Measurements from ENCODE around the gene TRPC5OS.
A peak's percentile ranks its signal among the peaks of the same experiment; 100 is the strongest.

Gene TRPC5OS

GRCh38 chrX:111875881-111876280 lies at the start of gene TRPC5OS:
TSS of gene TRPC5OS (plus strand) at chrX:111876181. CDS start at chrX:111901850, 25,669 bp downstream.
- DNase-seq: no peak

- DNase-seq: no peak
Measured at GRCh38 chrX:111829345-111829744, 46.6 kb upstream of the TRPC5OS start.

- no peak for DNase-seq
Measured at GRCh38 chrX:111830571-111830970, 45.4 kb upstream of the TRPC5OS start.

GRCh38 chrX:111831343-111831742 lies 44.6 kb upstream of the TRPC5OS start:
- DNase-seq: peak in 1 of 2 experiments; percentile 33

DNA sequence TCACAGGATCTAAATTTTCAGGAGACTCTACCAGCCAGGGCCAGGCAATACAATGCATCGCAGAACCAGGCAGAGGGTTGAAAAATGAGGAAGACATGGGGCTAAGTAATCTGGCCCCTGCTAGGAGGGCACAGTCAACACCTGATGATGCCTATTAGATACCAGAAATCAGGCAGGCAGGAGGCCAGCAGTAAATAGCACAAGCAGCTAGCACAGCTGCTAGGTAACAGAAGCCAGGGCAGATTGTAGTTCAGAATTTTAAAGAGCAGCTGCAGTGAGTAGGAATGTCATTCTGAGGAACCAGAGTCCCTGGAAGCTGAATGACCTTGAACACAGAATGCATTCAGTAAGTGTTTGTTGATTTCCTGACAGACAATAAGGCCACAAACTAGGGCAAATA lies 38.8 kb upstream of the TRPC5OS start:
- peak in 1 of 2 experiments; percentile 42 for DNase-seq

GRCh38 chrX:111847491-111848133 lies 28.4 kb upstream of the TRPC5OS start:
- DNase-seq: no peak

DNA sequence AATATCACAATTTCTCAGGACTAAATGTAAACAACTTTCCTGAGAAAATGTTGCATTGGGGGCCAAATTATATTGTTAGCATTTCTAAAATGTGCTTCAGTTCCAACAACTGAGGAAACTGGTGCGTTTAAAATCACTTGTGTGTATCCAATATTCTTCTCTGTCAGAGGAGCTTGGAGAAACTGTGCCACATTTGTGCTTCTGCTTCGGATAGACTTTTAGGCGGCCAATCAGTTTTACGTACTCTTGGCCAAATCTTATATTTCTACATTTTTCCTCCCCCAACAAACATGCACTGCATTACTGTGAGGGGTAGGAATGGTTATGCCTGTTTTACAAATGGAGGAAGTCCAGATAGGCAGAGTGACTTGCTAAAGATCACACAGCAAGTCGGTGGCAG lies 27.4 kb upstream of the TRPC5OS start:
- no peak for DNase-seq

- no peak for DNase-seq
Measured at GRCh38 chrX:111850975-111851374, 25.0 kb upstream of the TRPC5OS start.

DNA sequence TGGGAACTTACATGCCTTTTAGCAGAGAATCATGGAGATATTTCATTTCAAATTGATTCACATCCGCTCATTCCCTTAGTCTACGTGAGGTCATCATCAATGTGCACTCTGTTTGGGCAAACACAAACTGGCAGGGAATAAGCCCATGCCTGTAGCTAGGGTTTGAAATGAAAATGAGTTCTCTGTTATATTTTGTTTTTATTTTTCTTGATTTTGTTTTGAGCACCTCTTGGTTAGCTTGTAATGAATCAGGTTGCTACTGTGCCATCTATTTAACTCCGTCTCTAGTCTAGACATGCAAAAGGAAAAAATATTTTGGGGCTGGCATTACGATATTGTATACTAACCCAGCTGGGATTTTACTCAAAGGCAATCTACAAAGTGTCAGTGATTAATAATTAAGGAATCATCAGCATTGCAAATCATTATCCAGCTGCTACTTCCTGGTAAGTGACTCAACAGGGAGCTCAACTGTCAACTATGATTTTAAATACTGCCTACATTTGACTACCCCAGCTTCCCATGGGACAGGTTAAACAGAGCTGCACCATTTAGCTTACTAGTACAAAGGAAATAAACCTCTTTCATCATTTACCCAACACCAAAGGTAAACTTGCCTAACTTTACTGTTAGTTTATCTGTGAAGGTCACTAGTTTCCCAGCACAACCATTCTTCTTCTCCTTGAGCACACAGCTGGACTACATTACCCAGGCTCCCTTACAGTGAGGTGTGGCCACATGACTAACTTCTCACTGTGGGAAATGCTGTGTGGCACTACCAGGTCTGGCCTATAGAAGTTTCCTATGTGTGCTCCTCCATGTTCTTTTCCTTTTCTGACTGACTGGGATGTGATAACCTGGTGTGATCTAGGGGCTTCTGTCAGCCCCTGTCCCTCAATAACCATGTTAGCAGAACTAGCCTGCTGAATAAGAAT lies 21.2 kb upstream of the TRPC5OS start:
- DNase-seq: no peak

GRCh38 chrX:111857534-111858060 lies 18.4 kb upstream of the TRPC5OS start:
- no peak for DNase-seq

DNA sequence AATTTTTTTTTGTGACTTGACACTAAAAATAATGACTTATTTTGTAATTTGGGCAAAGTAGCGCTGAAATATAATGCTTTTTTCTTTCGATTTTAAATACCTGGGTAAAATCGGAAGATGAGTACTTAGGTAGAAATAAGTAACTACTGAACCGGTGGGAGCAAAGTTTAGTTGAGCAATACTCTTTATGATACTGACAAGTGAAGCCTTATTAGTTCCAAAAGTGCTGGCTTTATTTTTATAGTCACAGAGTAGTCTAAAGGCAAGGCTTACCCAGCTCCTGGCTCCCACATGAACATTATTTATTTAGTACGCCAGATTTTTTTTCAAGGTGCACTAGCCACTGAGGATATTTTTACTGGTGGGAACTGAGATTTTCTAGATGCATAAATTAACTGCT lies 14.4 kb upstream of the TRPC5OS start:
- no peak for DNase-seq

DNA sequence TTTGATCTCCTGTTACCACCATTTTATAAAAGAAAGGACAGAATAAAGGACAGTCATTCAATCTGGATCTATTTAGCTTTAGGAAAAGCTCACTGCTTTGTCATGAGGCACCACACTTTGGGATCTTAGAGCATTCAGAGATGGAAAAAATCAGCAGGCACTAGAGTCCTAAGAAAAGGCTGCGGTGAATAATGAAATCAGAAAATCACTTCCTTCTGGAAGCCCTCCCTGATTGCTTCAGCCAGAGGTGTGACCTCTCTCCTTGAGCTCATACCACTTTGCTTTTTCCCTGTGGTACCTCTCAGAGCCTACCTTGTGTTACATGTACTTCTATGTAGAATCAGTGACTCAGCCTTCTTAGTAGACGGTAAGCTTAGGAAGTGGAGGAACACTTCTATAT lies 8.7 kb upstream of the TRPC5OS start:
- no peak for DNase-seq

DNA sequence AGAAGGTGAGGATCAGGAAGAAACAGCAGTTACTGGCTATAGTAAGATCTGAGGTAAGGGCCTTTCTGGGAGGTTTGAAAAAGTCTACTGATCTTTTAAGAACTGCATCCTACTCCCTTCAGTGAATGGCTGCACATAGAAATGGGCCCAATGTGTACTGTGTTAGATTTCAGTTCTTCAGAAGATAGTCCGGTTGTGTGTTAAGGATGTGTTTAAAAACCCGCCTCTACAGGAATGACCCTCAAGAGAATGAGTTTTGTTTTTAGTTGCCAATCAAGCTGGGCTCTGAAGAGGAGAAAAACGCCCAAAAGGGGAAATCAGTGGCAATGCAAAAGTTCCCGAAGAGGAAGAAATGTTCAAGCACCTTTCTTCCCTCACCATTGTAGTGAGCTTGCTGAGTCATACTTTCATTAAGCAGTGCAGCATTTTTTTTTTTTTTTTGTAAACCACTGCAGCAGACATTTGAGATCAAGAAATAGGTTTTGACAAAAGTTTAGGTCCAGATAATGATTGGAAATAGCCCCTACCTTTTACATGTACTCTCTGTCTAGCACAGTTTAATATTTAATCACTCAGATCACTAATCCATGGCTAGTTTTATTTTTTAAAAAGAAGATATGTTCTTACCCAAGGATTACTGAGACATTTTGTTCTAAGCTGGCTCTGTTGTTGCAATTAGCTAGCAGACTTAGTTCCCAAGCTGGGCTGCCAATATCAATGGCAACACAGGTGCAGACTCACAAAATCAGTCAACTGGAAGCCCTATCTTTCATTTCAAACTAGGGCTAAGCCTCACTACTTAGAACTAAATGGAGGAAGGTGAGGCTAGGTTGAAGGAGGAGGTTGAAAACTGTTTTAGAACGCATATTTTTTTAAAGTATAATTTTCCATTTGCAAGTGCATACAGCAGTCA lies 7.0 kb upstream of the TRPC5OS start:
- no peak for DNase-seq

DNA sequence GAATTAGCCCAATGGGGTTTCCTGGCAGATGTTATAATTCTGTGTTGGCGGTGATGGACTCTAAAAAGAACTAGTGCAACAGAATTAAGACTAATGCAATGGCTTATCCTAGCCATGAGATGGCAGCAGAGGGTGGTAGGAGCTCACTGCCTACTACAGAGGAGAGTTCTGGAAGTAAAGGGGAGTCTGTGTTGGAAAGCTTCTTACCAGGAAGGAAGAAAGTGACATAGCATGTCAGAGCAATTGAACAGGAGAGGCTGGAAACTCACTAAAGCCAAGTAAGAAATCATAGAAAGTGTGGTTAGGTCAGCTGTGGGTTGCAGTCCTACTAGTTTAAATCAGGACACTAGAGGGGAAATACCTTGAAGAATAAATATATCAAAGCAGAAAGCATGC lies 6.3 kb upstream of the TRPC5OS start:
- DNase-seq: peak in 1 of 2 experiments; percentile 27

DNA sequence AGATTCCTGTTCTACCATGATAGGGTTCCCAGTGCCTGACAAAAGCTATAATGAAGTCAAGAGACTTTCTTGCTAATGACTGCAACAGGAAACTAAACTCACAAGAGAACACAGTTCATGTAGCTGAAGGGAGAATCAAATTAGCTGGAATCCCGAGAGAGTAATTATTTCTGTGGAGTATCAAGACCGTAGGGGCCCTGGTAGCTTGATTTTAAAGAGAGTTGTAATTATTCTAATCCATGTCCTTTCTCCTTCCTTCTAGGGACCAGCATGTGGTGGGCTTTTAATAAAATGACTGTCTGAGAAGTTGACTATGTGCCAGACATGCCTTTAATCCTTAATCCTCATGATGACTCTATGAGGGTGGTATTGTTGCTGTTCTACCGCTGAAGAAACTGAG lies 1.7 kb upstream of the TRPC5OS start:
- no peak for DNase-seq

DNA sequence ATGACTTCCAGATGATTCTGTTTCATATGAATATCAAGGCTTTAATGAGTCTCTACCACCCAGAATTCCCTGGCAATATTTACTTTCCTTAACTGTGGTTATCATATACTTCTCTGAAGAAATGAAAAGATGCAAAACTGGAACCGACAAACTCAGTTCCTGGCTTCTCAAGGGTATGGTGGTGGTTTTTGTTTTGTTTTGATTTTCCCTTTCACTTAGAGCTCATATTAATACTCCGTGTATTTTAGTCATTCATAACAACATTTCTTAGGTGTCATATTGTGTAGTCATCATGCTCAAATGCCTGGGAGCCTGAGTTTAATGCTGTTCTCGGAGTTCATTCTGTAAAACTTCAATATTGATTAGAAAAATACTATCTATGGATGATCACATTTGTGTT lies 665 bp downstream of the TRPC5OS start:
- no peak for DNase-seq

GRCh38 chrX:111877681-111878080 lies 1.7 kb downstream of the TRPC5OS start:
- DNase-seq: no peak

DNA sequence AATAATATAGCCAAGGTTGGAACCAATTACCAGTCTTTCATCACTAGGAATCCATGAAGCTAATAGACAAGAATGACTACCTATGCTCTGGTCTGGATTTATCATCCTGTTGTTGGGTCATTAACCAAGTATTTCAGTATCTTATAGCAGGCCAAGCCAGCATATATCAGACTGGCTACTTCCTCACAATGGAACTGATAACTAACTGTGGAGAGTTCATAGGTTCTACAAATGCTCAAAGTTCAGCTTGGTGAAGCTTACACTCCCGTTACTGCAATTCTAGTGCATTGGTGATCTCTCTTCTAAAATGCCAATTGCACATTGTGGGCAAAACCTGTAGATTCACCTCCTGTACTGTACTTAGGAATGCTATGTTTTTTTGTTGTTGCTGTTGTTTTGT lies 4.8 kb downstream of the TRPC5OS start:
- no peak for DNase-seq

DNA sequence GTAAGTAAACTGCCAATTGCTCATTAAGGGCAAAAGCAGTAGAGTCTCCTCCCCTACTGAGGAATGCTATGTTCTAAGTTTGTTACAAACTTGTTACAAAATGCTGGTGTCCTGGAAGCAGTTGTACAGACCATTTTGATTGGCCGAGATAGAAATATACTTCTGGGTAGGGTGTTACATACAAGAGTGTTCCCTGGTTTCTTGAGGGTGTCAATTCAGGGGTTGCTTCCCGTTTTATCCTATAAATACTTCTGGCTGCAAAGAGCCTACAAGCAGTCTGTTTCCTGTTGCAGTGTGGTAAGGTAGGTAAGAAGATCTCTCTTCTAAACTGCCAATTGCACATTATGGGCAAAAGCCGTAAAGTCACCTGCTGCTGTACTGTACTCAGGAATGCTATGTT lies 5.7 kb downstream of the TRPC5OS start:
- DNase-seq: no peak

GRCh38 chrX:111886678-111887077 lies 10.7 kb downstream of the TRPC5OS start:
- no peak for DNase-seq

- no peak for DNase-seq
Measured at GRCh38 chrX:111888600-111888999, 12.6 kb downstream of the TRPC5OS start.

DNA sequence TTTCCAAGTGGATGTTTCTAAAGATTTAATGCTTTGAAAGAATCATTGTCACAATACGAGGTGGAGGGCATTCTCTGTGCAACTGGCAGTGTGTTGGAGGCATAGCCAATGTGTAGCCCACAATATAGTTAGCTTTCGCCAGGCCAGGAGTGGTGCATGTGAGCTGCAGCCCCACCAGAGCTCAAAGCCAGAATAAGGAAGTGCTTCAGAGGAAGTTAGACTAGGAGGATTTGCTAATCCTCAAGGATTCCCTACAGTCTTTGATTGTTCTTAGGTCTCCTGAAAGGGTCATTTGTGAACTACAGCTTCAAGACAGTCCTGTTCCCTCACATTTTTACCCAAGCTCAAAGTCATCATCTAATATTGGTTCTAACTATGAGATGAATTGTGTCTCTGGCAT lies 16.4 kb downstream of the TRPC5OS start:
- DNase-seq: no peak

- DNase-seq: no peak
Measured at GRCh38 chrX:111896148-111896547, 20.2 kb downstream of the TRPC5OS start.
